Right kidney (tissue), 1 donor: Measurements from ENCODE around the gene PTCD3.

Source experiments
- DNase-seq: peaks from one replicate; pipeline ENCODE4 v3.0.0-alpha.2; 2016

PTCD3 gene

GRCh38 chr2:86142436-86143257 lies 36.6 kb downstream of the PTCD3 start:
- DNase-seq, result no peak

GRCh38 chr2:86143307-86143706 lies 37.3 kb downstream of the PTCD3 start:
- DNase-seq, result no peak

DNA sequence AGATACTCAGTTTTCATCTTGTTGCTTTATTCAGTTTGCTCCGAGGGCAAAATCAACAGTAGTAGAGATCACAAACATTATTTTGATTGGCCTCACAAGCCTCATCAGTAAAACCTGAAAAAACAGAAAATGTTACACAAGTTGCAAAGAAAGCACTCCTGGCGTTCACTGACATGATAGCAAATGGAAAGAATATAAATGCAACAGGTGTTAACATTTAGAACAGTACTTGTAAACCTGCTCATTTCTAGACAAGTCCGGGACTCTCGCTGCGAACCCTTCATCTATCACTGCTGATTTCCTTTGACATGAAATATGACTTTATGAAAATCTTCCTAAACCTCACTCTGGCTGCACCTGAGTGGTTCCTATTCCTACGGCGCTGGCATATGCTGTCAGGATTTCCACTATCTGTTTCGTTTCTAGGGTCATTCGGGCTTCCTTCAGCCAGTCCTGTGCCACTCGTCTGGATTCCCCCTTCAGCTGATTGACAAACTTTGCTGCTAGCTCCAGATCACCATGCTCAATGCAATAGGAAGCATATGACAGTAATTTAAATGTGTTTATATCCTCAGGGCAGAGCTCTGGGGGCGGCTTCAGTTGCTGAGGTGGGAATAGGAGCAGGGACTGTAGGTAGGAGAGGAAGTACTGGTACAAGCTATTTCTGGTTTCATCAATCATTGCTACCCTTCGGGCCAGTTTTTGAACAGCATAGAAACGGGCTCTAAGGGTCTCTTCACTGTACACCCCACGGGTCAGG lies 38.1 kb downstream of the PTCD3 start:
- DNase-seq, result no peak

DNA sequence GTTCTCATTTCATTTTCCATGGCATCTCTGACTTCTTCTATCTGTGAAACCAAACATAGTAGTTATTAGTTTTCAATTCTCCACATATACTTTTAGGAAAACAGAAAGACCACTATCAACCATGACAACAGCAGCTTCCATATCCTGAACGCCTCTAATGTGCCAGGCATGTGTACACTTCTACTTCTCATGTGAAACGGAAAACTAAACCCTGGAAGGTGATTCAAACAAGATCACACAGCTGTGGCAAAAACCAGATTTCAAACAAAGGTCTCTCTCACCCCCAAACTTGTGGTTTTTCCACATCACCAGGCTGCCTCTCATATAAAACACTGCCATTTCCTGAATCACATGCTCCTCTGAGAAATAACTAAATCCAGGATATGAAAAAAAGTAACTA lies 41.8 kb downstream of the PTCD3 start:
- DNase-seq, result no peak

- DNase-seq, result no peak
Measured at GRCh38 chr2:86150502-86150901, 44.5 kb downstream of the PTCD3 start.

- DNase-seq, result no peak
Measured at GRCh38 chr2:86157009-86157556, 51.0 kb downstream of the PTCD3 start.

DNA sequence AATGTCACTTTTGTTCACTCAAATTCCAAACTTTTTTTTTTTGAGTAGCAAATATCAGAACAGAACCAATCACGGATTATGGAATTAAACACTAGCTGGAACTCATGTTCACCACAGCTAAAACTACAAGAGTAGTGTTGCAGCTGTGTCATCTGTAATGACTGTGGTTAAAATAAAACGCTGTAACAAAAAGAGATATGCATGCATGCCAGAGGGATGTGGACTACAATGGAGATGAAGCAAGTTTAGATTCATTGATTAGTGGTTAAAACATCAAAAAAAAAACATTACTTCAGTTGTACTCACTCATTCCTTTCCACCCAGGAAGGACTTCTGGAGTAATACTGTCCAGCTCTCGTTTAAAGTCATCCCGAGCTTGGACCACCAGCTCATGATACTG lies 52.3 kb downstream of the PTCD3 start:
- DNase-seq, result no peak

- DNase-seq, result no peak
Measured at GRCh38 chr2:86160156-86160952, 54.3 kb downstream of the PTCD3 start.

DNA sequence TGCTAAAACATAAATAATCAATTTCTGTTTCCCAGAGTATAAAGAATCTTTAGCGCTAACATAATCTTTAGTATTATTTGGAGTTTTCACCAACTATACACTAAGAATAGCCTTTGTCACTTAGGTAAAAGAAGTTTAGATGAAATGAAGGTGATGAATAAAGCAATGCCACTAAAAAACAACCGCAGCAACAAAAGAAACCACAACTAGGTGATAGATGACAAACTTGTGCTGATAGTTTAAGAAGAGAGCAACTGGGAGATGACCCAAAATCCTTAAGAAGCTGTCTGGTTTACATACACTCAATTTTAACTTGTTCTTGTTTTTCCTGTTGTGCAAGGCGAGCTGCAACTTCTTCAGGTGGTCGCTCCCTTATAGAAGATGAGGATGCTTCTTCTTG lies 64.4 kb downstream of the PTCD3 start:
- DNase-seq, result no peak

DNA sequence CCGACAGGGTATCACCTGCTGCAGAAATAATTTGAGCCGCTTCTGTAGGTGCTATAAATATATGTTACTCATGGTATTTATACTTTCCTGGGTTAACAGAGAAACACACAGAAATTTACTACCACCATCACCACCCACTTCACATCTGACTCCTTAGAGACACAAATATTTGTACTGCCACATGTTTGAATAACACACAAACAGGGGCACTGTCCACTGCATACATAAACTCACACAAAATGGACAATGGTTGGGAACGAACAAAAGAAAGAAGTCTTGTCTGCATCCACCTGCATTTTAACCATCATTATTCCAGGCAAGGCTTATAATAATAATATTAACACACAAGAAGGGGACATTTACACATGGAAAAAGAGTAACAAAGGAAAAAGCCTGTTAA lies 65.3 kb downstream of the PTCD3 start:
- no peak for DNase-seq

GRCh38 chr2:86172610-86173009 lies 66.6 kb downstream of the PTCD3 start:
- DNase-seq, result no peak

GRCh38 chr2:86174445-86174844 lies 68.4 kb downstream of the PTCD3 start:
- DNase-seq, result no peak

- DNase-seq, result no peak
Measured at GRCh38 chr2:86175828-86176227, 69.8 kb downstream of the PTCD3 start.

DNA sequence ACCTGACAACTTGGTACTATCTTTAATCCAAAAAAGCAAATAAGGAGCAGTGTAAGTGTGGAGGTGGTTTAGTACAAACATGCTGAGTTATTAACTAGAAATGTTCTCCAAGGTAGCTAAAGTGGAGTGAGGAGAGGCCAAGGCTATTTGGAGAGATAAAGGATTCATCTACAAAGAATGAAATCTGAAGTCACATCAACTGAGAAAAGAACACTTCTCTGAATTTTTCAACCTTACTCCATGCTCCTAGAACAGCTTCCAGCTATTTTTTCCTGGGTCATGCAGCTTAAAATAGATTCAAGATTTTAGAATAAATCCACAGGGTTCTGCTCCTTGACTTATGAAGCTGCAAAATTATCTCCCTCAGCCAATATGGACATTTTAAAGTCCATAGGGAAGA lies 70.6 kb downstream of the PTCD3 start:
- DNase-seq, result no peak

- no peak for DNase-seq
Measured at GRCh38 chr2:86185517-86186212, 79.6 kb downstream of the PTCD3 start.

- no peak for DNase-seq
Measured at GRCh38 chr2:86186431-86186830, 80.4 kb downstream of the PTCD3 start.

DNA sequence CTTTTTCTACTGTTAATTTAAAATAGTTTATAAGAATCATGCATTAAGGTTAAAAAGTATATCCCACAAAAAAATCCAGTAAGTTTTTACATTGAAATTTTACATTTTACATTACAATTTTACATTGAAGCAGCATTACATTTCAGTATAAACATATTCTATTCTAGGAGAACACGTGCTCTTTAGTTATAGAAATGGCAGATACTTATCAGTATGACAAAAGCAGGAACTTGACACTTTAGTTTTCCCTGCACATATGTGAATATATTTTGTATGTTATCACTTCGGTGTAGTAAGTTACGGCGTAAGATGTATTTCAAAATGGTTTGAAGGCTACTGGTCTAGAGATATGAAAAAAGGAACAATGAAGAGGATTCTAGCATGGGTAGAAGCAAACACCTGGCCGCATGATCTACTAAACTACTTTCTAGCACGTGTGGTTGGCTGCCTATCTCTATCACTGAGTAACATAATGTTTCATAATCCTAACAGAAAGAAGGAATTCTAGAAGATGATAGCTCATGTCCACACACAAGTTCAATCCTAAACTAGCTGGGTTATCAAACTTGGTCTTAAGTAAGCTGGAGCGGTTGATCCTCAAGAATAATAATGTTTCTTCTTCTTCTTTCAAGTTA lies 83.9 kb downstream of the PTCD3 start:
- no peak for DNase-seq
